ENCODE results near the gene FNDC11. TPM values are rescaled to one million over a fixed set of nuclear protein-coding genes. Genes with fewer than 3 reads are reported as not detected.

Gene FNDC11
- total RNA-seq, 1 donor, result 0.45 TPM

DNA sequence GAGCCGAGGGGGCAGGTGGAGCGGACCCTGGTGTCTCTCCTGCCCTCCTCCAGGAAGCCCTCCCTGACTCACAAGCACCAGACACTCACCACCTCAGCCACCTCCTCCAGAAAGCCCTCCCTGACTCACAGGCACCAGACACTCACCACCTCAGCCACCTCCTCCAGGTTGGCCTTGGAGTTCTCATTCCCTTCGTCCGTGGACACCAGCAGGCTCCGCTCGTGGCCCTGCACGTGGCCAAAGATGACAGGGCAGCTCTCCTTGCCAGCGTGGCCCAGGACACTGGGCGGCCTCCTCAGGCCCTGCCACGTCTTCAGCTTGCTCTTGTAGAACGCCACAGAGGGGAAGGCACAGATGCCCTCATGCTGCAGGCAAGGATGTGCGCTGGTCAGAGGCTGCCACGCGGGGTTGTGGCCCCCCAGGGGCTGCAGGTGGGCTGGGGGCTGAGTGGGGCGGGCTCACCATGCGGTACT lies 6.4 kb downstream of the FNDC11 start:
- TF ChIP-seq, protein P1, sequence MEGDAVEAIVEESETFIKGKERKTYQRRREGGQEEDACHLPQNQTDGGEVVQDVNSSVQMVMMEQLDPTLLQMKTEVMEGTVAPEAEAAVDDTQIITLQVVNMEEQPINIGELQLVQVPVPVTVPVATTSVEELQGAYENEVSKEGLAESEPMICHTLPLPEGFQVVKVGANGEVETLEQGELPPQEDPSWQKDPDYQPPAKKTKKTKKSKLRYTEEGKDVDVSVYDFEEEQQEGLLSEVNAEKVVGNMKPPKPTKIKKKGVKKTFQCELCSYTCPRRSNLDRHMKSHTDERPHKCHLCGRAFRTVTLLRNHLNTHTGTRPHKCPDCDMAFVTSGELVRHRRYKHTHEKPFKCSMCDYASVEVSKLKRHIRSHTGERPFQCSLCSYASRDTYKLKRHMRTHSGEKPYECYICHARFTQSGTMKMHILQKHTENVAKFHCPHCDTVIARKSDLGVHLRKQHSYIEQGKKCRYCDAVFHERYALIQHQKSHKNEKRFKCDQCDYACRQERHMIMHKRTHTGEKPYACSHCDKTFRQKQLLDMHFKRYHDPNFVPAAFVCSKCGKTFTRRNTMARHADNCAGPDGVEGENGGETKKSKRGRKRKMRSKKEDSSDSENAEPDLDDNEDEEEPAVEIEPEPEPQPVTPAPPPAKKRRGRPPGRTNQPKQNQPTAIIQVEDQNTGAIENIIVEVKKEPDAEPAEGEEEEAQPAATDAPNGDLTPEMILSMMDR (IDR thresholded peaks at IDR 0.05; ENCODE audit: insufficient read depth, low read length), result no peak
- H3K4me3 ChIP-seq (ENCODE audit: low read depth, low read length), result no peak overlapping the region
- no peak for DNase-seq (ENCODE audit: low read depth)

DNA sequence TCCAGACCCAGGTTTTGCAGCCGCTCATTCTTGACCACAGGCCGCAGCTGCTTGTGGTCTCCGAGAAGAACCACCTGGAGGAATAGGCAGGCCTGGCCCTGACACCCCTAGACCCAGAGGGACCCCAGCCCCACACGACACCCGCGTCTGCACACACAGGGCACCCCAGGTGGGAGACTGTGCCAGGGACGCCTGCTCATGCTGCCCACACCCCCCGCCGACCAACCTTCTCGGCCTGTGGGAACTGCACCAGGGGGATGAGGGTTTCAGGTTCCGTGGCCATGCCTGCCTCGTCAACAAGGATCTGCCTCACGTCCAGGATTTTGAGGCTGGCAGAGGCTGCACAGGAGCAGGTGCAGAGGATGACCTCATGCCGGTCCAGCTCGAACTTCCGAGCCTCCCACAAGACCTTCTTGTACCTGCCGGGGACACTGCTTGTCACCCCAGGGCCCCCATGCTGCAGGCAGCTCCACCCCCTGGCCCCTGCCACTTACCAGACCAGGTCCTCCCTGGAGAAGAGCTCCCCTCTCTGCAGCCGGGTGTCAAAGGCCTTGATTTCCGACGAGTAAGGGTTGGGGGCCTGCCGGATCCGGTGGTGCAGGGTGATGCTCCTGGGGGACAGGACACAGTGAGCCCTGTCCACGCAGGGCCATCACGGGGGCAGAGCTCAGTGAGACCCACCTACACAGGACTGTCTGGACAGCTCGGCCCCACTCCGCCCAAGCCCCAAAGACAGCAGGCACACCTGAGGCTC lies 7.1 kb downstream of the FNDC11 start:
- no peak overlapping the region for H3K4me3 ChIP-seq (ENCODE audit: low read depth, low read length)
- DNase-seq (ENCODE audit: low read depth), result no peak
- TF ChIP-seq, protein P1 (IDR thresholded peaks at IDR 0.05; ENCODE audit: insufficient read depth, low read length), result no peak

- no peak overlapping the region for H3K4me3 ChIP-seq (ENCODE audit: low read depth, low read length)
- TF ChIP-seq, protein P1 (IDR thresholded peaks at IDR 0.05; ENCODE audit: insufficient read depth, low read length), result no peak
- DNase-seq (ENCODE audit: low read depth), result no peak
Observed at GRCh38 chr20:63561624-63562396, 7.9 kb downstream of the FNDC11 start.

DNA sequence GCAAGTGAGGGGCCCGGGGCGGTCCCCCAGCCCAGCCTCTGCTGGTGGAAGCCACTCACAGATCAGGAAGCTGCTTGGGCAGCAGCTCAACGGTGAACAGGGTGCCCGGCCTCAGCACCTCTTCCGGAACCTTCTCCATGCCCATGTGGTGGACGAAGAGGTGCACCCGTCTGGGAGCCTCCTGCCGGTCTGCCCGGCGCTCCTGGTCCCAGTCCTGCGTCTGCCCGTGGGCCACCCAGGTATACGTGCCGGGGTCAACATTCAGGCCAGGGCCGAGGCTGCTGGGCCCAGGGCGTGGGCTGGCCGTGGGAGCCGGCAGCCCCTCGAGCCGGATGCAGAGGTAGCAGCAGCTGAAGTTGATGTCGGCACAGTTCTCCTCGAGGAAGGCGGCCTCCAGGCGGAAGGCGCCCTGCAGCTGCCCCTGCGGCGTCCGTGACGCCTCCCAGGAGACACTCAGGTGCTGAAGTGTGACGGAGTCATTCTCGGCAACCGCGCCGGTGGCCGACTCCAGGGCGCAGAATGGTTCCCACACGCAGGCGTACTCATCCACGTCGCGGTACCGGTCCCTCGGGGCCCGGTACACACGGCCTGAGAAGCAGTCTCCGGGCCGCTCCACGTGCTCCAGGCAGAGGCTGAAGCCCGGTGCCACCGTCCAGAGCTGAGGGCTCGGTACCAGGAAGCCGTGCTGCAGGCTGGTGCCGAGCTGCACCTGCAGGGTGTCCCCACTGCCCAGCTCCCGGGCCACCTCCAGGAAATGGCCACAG lies 8.7 kb downstream of the FNDC11 start:
- no peak for DNase-seq (ENCODE audit: low read depth)
- no peak overlapping the region for H3K4me3 ChIP-seq (ENCODE audit: low read depth, low read length)
- TF ChIP-seq, protein P1 (IDR thresholded peaks at IDR 0.05; ENCODE audit: insufficient read depth, low read length), result no peak

- no peak for DNase-seq (ENCODE audit: low read depth)
- TF ChIP-seq, protein P1 (IDR thresholded peaks at IDR 0.05; ENCODE audit: insufficient read depth, low read length), result no peak
- H3K4me3 ChIP-seq (ENCODE audit: low read depth, low read length), result no peak overlapping the region
Observed at GRCh38 chr20:63563225-63563935, 9.4 kb downstream of the FNDC11 start.

Measured in fibroblast of the aortic adventitia (primary cell).